ENCODE measurements around the gene UBQLN4.
A peak's percentile ranks its signal among the peaks of the same experiment; 100 is the strongest.

Gene UBQLN4

DNA sequence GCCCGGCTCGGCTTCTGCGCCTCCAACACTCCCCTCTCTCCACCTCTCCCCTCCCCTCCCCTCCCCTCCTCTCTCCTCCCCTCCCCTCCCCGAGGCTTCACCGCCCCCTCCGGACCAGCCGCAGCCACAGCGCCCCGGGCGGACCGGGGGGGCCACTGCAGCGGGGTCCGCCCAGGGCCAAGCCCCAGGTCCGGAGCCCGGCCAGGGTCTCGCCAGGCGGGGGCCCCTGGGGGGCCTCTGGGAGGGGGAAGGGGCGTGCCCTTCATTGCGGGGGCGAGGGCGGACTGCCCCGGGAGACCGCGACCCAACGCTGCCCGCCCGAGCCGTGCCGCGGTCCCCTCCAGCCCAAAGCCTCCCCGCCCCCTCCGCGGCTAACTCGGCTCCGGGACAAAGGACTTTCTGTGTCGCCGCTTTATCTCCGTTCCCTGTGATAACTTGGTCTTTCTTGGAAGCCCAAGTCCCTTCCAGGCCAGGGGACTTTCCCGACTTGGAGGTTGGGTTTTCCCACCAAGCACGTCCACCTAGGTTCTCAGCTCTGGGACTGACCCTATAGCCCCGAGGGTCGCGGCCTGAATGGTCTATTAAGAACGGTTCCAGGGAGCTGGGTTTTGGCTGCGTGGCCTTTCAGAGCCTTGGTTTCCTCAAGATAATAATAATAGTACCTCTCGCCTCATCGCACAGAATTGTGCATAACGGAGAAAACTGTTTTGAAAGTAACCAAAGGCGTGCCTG, at the start of gene UBQLN4:
TSS of gene UBQLN4 (minus strand) at position 31 of the 732 bp plus-strand sequence. CDS start 97 bp downstream, outside the sequence.
- DNase-seq, result peak; percentile 94

DNA sequence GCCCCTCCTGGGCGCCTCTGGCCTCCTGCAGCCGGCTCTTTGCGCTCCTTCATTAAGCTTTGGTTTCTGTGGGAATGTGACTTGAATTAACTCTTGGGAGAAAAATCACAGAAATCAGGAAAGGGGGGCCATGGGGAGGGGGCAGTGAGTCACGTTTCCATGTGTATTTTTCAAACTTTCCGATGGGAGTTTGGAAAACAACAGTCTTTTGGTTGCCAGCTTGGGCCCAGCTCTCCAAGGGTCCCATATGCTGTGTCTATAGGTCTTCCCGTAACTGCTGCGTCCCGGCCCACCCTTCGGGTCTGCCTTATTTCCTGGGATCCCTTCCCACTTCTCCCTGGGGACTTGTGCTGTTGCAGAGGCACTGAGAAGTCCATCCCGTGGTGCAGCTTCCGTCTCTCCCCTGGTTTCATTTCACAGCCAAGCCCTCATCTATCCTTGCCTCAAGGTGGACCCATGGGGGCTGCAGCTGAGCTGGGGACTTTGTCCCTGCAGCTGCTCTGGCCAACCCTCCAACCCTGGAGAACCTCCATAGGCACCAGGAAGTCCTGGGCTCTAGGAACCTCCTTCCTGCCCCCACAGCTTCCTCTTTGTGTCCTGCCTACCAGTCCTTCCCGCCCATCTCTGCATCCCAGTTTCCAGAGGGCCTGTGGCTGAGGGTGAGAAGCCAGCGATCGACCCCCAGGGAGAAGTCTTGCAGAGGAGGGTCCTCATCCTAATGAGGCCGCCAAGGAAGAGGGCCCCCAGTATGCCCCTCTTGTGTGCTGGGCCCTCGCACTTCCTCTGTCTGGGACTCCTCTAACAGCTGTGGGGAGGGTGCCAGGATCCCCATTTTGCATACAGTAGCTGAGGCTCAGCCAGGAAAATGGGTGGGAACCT, 49.3 kb upstream of the UBQLN4 start:
- no peak for DNase-seq

DNA sequence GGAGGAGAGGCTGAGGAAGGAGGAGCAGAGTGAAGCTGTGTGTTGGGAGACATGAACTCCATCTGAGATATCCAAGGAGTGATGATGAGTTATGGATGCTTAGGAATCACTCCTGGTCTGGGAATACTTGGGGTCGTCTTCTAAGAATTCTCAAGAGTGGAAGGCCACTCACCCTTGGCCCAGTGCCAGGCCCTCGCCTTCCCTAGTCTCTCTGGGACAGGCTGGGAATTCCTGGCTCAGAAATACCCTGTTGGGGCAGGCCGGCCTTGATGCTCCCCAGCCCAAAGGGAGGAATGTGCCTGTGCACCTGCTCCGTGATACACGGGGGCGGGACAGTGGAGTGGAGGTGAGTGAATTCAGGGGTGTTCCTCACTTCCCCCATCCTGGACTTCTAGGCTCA, 48.3 kb upstream of the UBQLN4 start:
- no peak for DNase-seq

DNA sequence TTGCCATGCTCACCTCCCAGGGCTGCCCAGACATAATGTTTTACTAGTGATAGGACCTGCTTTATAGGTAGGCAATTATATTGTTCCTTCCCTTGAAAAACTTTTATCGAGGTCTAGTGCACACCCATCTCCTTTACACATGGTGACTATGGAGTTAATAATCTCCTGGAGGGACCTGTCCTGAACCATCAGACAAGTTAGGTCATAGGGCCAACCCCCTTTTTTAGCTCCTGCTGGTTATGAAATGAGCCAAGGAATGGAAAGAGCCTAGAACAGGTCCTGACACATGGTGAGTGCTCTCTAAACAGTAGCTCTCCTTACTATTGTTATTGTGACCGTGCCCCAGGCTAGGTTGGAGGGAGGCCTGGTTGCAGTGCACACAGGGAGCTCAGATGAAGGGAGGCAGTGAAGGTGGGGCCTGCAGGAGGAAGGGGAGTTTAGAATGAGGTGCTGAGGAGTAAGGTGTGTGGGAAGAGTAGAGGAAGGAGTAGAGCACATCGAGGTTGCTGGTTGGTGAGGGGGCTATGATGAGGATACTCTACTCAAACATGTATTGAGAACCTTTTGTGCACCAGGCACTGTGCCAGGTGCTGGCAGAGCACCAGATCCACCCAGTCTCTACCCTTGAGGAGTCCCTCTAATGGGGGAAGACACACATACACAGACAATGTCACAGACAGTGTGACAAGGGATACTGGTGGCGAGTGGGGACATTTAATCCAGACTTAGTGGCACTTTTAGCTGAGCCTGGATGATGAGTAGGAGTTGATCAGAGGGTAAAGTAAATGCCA, 46.8 kb upstream of the UBQLN4 start:
- DNase-seq, result no peak

DNA sequence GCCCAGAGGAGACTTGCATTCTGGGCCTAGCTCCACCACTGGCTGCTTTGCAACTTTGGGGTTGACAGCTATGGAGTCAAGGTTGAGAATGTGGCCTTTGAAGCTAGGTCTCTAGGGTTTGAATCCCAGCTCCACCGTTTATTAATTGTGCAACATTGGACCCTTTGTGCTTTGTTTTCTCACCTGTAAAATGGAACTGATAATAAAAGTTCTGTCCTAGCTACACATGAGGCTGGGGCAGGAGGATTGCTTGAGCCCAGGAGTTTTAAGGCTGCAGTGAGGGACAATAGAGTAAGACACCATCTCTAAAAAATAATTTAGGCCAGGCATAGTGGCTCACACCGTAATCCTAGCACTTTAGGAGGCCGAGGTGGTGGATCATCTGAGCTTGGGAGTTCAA, 45.7 kb upstream of the UBQLN4 start:
- no peak for DNase-seq

DNA sequence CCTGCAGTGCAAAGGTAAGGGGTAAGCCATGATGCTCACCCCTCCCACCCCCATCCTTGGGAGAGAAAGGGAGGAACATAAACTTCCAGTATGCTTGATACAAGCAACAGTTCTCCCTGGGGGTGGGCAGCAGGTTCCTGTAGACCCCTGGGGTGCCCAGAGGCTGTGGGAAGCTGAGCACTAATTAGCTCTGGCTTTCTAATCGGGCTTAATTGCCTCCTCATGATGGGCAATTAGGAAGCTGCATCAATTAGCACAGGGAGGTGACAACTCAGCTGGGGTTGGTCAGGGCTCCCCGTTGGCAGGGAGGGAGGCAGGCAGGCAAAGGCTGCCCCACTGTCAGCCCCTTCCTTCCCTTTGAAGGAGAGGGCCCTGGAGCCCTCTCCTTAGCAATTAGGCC, 45.2 kb upstream of the UBQLN4 start:
- no peak for DNase-seq

DNA sequence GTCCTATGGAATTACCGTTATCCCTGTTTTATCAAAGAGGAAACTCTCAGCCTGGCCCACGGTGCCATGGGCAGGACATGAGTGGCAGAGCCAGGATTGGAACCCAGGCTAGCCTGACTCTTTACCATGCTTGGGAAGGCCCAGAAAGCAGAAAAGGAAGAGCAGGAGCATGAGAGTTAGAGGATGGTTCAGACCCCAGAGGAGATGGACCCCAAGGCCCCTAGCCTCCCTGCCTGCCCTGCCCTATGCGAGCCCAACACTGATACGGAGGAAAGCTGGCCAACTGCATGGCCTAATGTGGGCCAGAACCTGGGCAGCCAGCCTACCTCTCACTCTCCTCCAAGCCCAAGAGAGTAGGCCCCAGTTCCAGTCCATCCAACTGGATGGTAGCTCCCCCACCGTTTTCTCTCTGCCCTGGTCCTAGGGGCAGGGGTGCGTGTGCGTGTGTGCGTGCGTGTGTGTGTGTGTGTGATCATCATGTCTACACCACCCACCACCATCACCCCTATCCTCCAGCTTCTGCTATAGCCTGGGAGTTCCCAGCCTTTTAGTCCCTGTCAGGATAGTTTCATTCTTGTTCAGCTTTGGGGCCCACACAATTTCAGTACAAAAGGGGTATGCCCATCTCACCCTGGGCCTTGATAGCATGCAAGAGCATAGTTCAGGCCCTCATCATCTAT, 44.0 kb upstream of the UBQLN4 start:
- no peak for DNase-seq

DNA sequence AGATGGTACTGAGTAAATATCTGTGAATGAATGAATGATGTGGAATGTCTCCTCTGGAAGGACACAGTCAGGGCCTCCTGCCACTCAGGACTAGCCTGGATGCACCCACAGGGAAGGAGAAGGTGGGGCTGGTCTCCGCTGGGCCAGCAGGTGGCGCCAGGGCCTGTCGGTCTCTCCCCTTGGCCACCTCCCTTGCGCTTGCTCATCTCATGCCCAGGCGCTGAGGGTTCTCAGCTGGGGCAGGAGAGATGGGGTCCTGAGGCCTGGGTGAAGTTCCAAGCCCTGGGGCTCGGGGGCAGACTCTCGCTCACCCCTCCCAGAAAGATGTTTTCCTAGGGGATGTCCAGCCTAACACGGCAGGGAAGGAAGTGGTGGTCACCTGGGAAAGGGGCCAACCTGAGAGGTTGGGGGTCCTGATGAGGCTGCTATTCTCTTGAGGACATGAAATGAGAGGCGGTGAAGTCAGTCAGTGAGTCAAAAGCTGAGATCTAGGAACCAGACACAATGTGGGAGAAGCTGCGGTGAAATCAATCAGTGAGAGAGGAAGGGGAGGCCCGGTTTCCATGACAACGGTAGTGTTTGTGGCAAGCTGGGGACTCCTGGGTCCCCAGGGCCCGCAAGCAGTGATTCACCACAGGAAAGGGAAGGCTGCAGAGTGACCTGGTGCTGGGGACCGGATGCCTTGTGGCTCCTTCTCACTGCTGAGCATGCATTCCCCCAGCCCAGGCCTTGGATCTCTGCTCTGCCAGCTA, 43.2 kb upstream of the UBQLN4 start:
- DNase-seq, result peak; percentile 94

DNA sequence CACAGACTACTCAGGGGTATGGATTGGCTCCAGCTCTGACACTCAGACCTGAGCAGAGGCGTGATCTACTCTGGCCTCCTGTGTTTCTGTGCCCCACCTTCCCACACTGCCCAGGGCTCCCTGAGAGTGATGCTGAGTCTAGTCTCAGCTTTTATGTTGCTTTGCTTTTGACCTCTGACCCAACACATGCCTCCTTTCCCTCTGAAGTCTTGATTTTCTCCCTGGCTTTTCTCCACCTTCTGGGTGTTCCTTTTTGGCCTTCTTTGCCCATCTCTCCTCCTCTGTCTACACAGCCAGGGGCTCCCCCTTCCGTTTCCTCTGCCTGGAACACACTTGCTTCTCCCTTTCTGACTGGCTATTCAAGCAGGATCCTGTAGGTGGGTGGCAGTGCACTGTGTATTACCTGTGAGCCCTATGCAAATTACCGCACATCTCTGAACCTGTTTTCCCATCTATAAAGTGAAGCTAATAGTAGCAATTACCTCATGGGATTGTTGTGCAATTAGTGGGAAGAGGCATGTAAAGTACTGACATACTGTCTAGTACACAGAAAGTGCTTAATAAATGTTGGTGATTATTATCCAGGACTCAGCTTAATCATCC, 42.4 kb upstream of the UBQLN4 start:
- no peak for DNase-seq

DNA sequence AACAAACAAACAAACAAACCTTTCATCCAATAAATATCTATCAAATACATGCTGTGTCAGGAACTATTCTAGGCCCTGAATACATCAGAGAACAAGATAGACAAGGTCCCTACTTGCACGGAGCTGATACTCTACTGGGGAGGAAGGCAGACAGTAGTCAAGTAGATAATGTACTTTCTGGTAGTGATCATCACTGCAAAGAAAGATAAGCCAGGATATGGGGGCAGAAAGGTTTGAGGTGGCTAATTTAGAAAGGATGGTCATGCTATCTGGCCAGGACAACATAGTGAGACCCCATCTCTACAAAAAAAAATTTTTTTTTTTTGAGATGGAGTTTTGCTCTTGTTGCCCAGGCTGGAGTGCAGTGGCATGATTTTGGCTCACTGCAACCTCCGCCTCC, 38.0 kb upstream of the UBQLN4 start:
- no peak for DNase-seq

DNA sequence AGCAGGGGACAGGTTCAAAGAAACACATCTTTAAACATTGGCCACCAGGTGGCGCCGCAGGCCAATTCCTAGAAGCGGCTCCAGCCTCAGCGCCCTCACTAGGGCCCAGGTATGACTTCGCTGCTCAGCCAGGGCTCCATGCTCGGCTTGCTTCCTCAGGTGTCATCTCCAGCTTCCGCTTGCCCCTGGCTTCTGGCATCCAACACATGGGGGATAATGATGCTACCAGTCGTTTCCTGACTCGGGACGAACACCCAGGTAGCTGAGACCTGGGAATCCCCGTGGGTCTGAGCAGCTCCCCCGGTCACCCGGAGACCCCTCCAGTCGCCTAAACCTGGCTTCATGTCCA, 37.2 kb upstream of the UBQLN4 start:
- DNase-seq, result peak; percentile 91

DNA sequence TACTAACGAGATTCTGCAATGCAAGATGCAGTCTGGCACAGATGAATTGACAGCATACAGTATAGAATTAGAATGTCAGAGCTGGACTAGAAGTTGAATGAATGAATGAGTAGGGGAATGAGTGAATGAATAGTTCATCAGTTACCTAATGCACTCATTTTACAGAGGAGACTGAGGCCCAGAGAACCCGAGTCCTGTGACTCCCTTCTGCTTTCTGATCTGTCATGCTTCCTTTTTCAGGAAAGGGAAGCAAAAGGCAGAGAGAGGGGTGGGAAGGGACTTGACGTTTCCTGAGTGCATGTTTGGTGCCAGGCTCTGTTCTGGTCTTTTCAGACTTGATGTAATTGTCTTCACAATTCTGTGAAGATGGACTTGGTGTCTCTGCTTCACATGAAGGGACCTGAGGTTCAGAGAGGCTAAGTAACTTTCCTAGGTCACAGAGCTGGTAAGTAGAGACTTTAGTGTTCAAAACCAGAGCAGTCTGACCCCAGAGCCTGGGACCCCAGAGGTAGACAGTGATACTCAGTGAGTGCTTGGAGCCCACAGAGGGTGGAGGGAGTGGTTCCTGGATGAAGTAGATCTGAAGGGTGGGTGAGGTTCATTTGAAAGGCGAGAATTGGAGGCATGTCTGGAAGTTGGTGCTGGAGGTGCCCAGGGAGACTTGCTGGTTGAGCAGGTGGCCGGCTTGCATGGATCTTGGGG, 36.7 kb upstream of the UBQLN4 start:
- DNase-seq, result no peak

DNA sequence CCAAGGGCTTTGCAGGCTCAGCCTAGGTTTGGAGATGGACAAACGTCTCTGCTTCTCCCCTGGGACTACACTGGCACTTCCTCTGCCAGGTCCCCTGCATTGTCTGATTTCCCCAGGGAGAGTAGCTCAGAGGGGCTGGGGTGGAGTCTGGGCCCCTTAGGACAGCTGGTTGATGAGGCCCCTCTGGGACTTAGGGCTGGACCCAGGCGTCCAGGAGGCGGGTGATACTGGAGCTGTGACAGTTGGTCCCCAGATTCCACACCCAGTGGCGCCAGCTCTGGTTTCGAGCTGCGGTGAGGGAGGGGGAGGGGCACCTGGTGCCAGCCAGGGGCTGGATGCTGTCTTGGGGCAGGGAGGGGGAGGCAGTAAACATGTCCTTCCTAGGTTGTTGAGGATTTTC, 36.1 kb upstream of the UBQLN4 start:
- DNase-seq, result no peak

DNA sequence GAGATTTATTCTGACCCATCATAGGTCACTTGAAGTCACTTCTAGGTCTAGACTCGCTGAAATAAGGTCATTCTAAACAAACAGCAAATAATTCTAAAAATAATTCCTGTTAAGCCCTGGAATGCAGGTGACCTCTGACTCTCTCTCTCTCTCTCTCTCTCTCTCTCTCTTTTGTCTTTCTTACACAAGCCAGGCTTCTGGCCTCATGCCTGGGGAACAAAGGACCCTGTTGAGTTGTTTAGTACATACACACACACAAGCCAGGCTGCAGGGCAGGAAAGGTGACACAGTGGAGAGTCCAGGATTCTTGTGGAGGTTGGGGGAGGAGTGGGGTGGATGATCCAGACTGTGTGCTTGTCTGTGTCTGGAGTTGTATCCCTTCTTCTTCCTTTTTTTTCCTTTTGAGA, 32.7 kb upstream of the UBQLN4 start:
- DNase-seq, result peak; percentile 97

DNA sequence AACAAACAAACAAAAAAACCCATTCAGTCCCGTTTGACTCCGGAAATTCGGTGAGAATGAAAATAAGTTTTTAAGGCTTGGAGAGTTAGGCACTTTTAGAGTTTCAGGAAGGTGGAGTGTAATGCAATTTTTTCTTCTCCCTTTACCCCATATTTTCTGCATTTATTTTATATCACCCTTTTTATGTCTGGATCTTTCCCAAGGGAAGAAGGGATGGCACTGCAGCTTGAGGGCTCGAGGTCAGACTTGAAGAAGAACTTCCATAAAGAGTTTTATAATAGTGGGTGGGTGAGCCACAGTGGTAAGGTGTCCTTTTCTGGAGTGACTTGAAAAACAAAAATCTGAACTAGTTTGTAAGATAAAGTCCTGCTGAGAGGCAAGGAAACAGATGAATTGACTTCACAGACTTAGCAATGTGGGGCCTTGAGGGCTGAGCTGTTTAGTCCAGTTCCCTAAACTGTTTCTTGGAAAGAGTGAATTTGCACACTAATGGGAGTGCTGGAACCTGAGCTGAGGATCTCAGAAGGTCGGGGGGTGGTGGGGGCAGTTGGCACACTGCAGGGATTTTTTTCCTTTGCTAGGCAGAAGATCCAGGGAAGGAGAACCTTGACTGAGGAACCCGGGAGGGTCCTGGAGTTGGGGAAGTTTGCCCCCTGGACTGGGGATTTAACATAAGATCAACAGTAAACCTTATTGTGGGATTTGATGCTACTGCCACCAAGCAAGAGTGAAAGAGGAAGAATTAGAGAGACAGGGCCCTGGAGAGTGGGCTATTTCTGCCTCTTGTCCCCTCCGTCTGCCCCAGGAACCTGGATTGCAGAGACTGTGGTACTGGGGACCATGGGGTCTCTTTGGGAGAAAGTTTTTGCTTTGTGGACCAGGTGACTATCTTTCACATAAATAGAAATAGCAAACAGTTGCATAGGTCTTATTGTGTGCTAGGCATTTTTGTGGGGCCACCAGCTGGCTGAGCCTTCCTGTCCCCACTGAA, 30.5 kb upstream of the UBQLN4 start:
- no peak for DNase-seq

DNA sequence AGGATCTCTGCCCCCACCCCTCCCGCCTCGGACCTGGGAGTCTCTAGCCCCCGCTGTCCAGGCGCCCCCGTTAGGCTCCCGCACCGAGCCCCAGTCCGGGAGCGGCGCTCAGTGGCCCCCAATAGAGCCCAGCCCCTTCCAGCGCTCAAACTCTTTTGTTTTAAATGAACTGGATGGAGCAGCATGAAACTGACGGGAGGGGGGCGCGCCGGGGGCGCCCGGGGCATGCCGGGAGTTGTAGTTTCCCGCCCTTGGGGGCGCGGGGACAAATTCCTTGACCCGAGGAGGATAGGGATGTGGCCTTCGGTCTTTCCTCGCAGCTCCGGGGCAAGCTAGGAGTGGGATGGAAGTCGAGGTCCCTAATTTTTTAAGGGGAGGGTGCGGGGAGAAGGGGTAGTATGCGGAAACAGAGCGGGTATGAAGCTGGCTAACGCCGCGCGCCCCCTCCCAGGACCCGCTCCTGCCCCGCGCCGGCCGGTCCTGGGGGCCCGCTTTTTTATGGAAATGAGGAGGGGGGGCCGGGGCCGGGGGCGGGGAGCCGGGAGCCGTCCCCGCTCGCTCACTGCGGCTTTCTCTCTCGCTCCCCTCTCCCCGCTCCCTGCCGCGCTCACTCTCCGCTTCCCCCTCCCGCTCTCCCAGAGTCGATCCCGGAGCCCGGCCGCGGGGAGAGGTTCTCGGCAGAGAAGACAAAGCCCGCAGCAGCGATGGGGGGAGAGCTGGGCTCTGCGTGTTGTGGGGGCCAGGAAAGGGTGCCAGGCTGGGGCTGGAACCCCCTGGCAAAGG, 28.9 kb upstream of the UBQLN4 start, which contains the start of gene MEX3A:
TSS of gene MEX3A (minus strand) at position 157 of the 783 bp plus-strand sequence. CDS start 467 bp downstream, outside the sequence.
- DNase-seq, result peak; percentile 97

DNA sequence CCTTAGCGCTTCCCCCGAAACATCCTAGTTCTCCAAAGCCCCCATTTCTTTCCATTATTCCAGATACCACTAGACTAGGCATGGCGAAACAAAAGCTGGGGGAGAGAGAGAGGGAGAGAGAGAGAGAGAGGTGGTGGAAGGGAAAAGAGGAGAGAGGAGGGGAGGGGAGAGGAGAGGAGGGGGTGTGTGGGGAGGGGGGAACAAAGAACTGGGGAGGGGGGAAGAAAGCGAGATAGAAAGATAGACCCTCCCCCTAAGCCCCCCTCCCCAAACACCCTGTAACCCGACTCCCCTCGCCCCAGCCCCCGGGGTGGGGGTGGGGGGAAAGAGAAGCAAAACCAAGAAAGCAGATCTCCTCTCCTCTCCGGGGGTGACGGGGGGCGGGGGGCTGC, 28.3 kb upstream of the UBQLN4 start:
- no peak for DNase-seq

DNA sequence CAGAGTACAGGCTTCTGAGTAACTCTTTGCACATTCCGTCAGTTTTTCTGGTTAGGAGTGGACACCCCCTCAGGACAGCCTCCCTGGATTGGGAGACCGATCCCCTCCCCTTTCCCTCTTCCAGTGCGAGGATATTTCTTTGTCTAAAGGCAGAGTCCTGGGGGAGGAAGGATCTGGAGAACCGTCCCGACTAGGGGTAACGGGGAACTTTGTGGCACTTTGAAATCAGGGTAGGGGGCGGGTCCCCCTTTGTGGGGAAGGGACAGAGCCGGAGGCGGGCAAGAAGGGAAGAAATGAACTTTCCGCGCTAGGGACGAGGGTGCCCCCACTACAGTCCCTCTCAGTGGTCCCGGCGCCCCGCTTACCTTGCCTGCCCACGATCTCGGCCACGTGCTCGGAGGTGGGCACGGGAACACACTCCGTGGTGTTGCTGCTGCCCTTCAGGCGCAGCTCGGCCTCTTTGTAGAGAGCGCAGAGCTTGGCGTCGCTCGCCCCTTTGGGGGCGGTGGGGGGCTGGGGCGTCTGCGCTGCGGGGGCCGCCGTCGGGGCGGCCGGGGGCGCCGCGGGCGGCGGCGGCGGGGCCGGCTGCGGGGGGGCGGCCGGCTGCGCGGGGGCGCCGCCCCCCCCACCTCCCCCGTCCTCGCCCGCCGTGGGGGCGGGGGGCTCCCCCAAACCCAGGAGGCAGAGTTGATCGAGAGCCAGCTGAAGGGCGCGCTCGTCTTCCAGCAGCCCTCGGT, 27.8 kb upstream of the UBQLN4 start:
- DNase-seq, result no peak
